HG03039 (cell line): ENCODE data around the gene GREB1L.
"Not testable (repeated sequence)": the region's sequence is repeated elsewhere in the genome, so short reads cannot be mapped to it uniquely, and the experiment has no call there.

Source experiments
- ATAC-seq: cut with Tn5 transposase; IDR thresholded peaks from one replicate; pipeline ENCODE4 v1.9.1; 2021; ENCODE audit warnings: mild to moderate bottlenecking, moderate library complexity; ENCODE audit not compliant: unreplicated experiment

Gene GREB1L

GRCh38 chr18:21242141-21242779 is at the start of gene GREB1L:
GREB1L (plus strand) TSS chr18:21242232; CDS start chr18:21383519, 141,287 bp downstream.
- ATAC-seq: no peak

- no peak for ATAC-seq
Measured at GRCh38 chr18:21192308-21192624, 49.8 kb upstream of the GREB1L start.

- no peak for ATAC-seq
Measured at GRCh38 chr18:21194871-21195771, 46.9 kb upstream of the GREB1L start.

- no peak for ATAC-seq
Measured at GRCh38 chr18:21196426-21196825, 45.6 kb upstream of the GREB1L start.

- no peak for ATAC-seq
Measured at GRCh38 chr18:21203126-21203525, 38.9 kb upstream of the GREB1L start.

GRCh38 chr18:21203542-21204241 is 38.3 kb upstream of the GREB1L start:
- no peak for ATAC-seq

GRCh38 chr18:21205695-21206094 is 36.3 kb upstream of the GREB1L start:
- no peak for ATAC-seq

- ATAC-seq: no peak
Measured at GRCh38 chr18:21210278-21210677, 31.8 kb upstream of the GREB1L start.

GRCh38 chr18:21210784-21211183 is 31.2 kb upstream of the GREB1L start:
- ATAC-seq: no peak

GRCh38 chr18:21214409-21214808 is 27.6 kb upstream of the GREB1L start:
- ATAC-seq: not testable (repeated sequence)

- no peak for ATAC-seq
Measured at GRCh38 chr18:21215490-21215889, 26.5 kb upstream of the GREB1L start.

- no peak for ATAC-seq
Measured at GRCh38 chr18:21218862-21219261, 23.2 kb upstream of the GREB1L start.

GRCh38 chr18:21230436-21230835 is 11.6 kb upstream of the GREB1L start:
- ATAC-seq: no peak

GRCh38 chr18:21241301-21242048 is 557 bp upstream of the GREB1L start:
- ATAC-seq: no peak

GRCh38 chr18:21242780-21243401 is 859 bp downstream of the GREB1L start:
- no peak for ATAC-seq

GRCh38 chr18:21254576-21254975 is 12.5 kb downstream of the GREB1L start:
- ATAC-seq: no peak

GRCh38 chr18:21255211-21255610 is 13.2 kb downstream of the GREB1L start:
- ATAC-seq: no peak

- ATAC-seq: no peak
Measured at GRCh38 chr18:21257386-21257785, 15.4 kb downstream of the GREB1L start.

- ATAC-seq: no peak
Measured at GRCh38 chr18:21260621-21261020, 18.6 kb downstream of the GREB1L start.

- ATAC-seq: no peak
Measured at GRCh38 chr18:21261352-21261751, 19.3 kb downstream of the GREB1L start.

GRCh38 chr18:21262244-21262643 is 20.2 kb downstream of the GREB1L start:
- ATAC-seq: no peak
